NB4 (cell line): ENCODE results near the gene YPEL2.

Experiments
- MAX ChIP-seq: IDR thresholded peaks from 2 replicates; pipeline ENCODE4 v1.6.1; 2011; ENCODE audit warnings: low read depth, low read length
- MYC ChIP-seq: IDR thresholded peaks from 2 replicates; pipeline ENCODE4 v1.6.1; 2011; ENCODE audit warnings: low read depth, low read length
- POLR2A ChIP-seq: IDR thresholded peaks from 2 replicates; pipeline ENCODE4 v1.6.1; 2011; ENCODE audit warnings: mild to moderate bottlenecking; ENCODE audit not compliant: insufficient read length; ENCODE audit errors: extremely low read depth
- TF ChIP-seq, protein P1 (sequence below): IDR thresholded peaks from one replicate; pipeline ENCODE4 v1.5.1; 2012; ENCODE audit warnings: low read depth, low read length

DNA sequence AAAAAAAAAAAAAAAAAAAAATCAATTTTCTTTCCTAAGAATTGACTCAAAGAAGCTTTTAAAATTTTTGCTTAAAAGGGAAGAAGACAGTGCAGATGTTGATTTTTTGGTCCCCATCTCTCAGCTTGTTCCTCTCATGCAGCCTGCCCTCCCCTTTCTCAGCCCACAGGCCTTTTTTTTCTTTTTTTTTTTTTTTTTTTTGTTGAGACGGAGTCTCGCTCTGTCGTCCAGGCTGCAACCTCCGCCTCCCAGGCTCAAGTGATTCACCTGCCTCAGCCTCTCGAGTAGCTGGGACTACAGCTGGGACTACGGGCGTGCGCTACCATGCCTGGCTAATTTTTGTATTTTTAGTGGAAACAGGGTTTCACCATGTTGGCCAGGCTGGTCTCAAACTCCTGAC, 17.7 kb downstream of the YPEL2 start:
- TF ChIP-seq, protein P1, sequence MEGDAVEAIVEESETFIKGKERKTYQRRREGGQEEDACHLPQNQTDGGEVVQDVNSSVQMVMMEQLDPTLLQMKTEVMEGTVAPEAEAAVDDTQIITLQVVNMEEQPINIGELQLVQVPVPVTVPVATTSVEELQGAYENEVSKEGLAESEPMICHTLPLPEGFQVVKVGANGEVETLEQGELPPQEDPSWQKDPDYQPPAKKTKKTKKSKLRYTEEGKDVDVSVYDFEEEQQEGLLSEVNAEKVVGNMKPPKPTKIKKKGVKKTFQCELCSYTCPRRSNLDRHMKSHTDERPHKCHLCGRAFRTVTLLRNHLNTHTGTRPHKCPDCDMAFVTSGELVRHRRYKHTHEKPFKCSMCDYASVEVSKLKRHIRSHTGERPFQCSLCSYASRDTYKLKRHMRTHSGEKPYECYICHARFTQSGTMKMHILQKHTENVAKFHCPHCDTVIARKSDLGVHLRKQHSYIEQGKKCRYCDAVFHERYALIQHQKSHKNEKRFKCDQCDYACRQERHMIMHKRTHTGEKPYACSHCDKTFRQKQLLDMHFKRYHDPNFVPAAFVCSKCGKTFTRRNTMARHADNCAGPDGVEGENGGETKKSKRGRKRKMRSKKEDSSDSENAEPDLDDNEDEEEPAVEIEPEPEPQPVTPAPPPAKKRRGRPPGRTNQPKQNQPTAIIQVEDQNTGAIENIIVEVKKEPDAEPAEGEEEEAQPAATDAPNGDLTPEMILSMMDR, result no peak
- no peak for TF ChIP-seq POLR2A
- no peak for TF ChIP-seq MAX
- no peak for TF ChIP-seq MYC
